ENCODE results near the gene ZNF397.

Gene ZNF397

GRCh38 chr18:35306588-35307250 is 65.9 kb downstream of the ZNF397 start:
- no peak for DNase-seq
